GM06990 (cell line): ENCODE measurements around the gene WDR93.

ENCODE experiments used
- DNase-seq: peaks from one replicate; pipeline ENCODE4 v3.0.0-alpha.2; 2011; ENCODE audit not compliant: insufficient read length; ENCODE audit errors: extremely low read depth
- H3K27me3 ChIP-seq: replicated peaks from 2 replicates; pipeline ENCODE4 v1.6.0; 2011; ENCODE audit warnings: low read length; ENCODE audit not compliant: control insufficient read depth, insufficient read depth
- H3K36me3 ChIP-seq: 2 replicates; pipeline ENCODE4 v1.5.1; 2011; ENCODE audit warnings: low read length; ENCODE audit not compliant: control insufficient read depth, insufficient read depth
- H3K4me3 ChIP-seq: replicated peaks from 2 replicates; pipeline ENCODE4 v1.5.1; 2011; ENCODE audit warnings: low read depth, mild to moderate bottlenecking, control low read depth, low read length
- CTCF ChIP-seq: IDR thresholded peaks from 2 replicates; pipeline ENCODE4 v1.5.1; 2011; ENCODE audit warnings: low read length, control low read depth, mild to moderate bottlenecking, inconsistent platforms; ENCODE audit not compliant: insufficient read depth, poor library complexity, severe bottlenecking

WDR93 gene

GRCh38 chr15:89647191-89647851 is 43.3 kb upstream of the WDR93 start:
- H3K27me3 ChIP-seq: no peaks in the 10 kb centered on the region
- H3K36me3 ChIP-seq: no peaks in the 10 kb centered on the region
- TF ChIP-seq CTCF: peak; percentile 95
- no peak overlapping the region for H3K4me3 ChIP-seq
- peak; percentile 53 for DNase-seq

- DNase-seq: no peak
- Histone ChIP-seq H3K36me3 (no peaks in the 10 kb centered on the region), H3K27me3 (no peaks in the 10 kb centered on the region; the same call in 1 of the 2 replicates), H3K4me3 (no peak overlapping the region)
- no peak for TF ChIP-seq CTCF
Observed at GRCh38 chr15:89648106-89649012, 42.3 kb upstream of the WDR93 start.

GRCh38 chr15:89649013-89649625 is 41.5 kb upstream of the WDR93 start:
- Histone ChIP-seq H3K4me3 (no peak overlapping the region), H3K36me3 (no peaks in the 10 kb centered on the region), H3K27me3 (no peaks in the 10 kb centered on the region; the same call in 1 of the 2 replicates)
- TF ChIP-seq CTCF: no peak
- no peak for DNase-seq

- no peaks in the 10 kb centered on the region; the same call in 1 of the 2 replicates for H3K27me3 ChIP-seq
- no peak for TF ChIP-seq CTCF
- DNase-seq: no peak
- no peaks in the 10 kb centered on the region for H3K36me3 ChIP-seq
- H3K4me3 ChIP-seq: no peak overlapping the region
Observed at GRCh38 chr15:89649716-89650115, 40.9 kb upstream of the WDR93 start.

GRCh38 chr15:89652131-89652530 is 38.5 kb upstream of the WDR93 start:
- no peak overlapping the region for H3K4me3 ChIP-seq
- H3K27me3 ChIP-seq: no peaks in the 10 kb centered on the region; the same call in none of the 2 replicates
- DNase-seq: no peak
- no peak for TF ChIP-seq CTCF
- H3K36me3 ChIP-seq: no peaks in the 10 kb centered on the region
